Lower leg skin (tissue), 3 donors: ENCODE measurements around the gene EIF5.

Source experiments
- POLR2A ChIP-seq, 2 donors: fragments of 450-650 bp; IDR thresholded peaks; one replicate each; pipeline ENCODE4 v1.6.1; 2016 to 2017; ENCODE audit warnings: antibody characterized with exemption in 2 of 2, mild to moderate bottlenecking in 1 of 2, moderate library complexity in 1 of 2
- TF ChIP-seq, protein P1 (sequence below), 3 donors: fragments of 450-650 bp; IDR thresholded peaks; one replicate each; pipeline ENCODE4 v1.5.1; 2016; ENCODE audit warnings: antibody characterized with exemption in 3 of 3, mild to moderate bottlenecking in 3 of 3, moderate library complexity in 2 of 3

DNA sequence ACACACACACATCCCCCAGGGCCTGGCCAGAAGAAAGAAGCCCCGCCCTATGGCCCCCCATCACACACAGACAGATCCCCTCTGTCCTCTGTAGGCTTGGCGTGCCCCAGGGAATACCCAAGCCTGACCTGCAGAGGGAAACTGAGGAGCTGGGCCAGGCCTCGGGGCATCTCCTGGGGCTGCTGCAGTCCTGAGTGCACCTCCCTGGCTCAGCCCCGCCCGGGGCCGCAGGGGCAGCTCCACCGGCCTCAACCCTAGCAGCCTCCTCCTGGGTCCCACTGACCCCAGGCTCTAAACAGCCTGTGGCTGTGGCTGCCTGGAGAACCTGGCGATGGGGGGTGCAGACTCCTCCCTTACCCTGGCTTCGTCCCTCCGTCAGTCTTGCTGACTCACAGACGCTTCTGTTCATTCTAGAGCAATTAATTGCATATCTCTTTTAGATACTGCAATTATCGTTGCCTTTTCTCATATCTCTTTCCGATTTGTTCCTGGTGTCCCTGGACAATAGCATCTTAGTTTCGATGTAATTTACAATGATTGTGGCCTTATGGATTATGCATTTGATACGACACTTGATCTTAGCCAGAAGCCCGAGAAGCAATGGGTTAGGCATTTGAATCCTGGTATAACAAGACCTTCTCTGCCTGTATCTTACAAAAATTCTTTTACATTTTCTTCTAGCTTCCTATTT lies 45.8 kb upstream of the EIF5 start:
- TF ChIP-seq, protein P1, sequence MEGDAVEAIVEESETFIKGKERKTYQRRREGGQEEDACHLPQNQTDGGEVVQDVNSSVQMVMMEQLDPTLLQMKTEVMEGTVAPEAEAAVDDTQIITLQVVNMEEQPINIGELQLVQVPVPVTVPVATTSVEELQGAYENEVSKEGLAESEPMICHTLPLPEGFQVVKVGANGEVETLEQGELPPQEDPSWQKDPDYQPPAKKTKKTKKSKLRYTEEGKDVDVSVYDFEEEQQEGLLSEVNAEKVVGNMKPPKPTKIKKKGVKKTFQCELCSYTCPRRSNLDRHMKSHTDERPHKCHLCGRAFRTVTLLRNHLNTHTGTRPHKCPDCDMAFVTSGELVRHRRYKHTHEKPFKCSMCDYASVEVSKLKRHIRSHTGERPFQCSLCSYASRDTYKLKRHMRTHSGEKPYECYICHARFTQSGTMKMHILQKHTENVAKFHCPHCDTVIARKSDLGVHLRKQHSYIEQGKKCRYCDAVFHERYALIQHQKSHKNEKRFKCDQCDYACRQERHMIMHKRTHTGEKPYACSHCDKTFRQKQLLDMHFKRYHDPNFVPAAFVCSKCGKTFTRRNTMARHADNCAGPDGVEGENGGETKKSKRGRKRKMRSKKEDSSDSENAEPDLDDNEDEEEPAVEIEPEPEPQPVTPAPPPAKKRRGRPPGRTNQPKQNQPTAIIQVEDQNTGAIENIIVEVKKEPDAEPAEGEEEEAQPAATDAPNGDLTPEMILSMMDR (IDR thresholded peaks at IDR 0.05), result no peak
- no peak for TF ChIP-seq POLR2A (IDR thresholded peaks at IDR 0.05)
